DND-41 (cell line): ENCODE results near the gene NT5C1B.
A peak's percentile ranks its signal among the peaks of the same experiment; 100 is the strongest.

ENCODE experiments used
- ATAC-seq: fragments of 200-7000 bp; cut with Tn5 transposase; 3 replicates; pipeline ENCODE4 v1.9.1; 2021; ENCODE audit warnings: low read depth; ENCODE audit not compliant: insufficient read depth
- DNase-seq: peaks from one replicate; pipeline ENCODE4 v3.0.0-alpha.2; 2020
- H2AFZ ChIP-seq: 2 replicates; pipeline ENCODE4 v1.6.0; 2012; ENCODE audit warnings: low read depth, low read length
- H3K27ac ChIP-seq: 2 replicates; pipeline ENCODE4 v1.5.1; 2012; ENCODE audit warnings: low read length, inconsistent platforms
- H3K27me3 ChIP-seq: fragments of 200-600 bp; sonication (generic); 2 replicates; pipeline ENCODE4 v1.6.0; 2012; ENCODE audit warnings: low read length, mild to moderate bottlenecking, inconsistent platforms; ENCODE audit not compliant: insufficient read depth, poor library complexity
- H3K36me3 ChIP-seq: 2 replicates; pipeline ENCODE4 v1.5.1; 2012; ENCODE audit warnings: low read length, inconsistent platforms; ENCODE audit not compliant: insufficient read depth
- H3K4me1 ChIP-seq: 2 replicates; pipeline ENCODE4 v1.5.1; 2012; ENCODE audit warnings: mild to moderate bottlenecking, low read length; ENCODE audit not compliant: insufficient read depth
- H3K4me2 ChIP-seq: 2 replicates; pipeline ENCODE4 v1.6.0; 2012; ENCODE audit warnings: mild to moderate bottlenecking, moderate library complexity, low read length, inconsistent platforms; ENCODE audit not compliant: insufficient read depth
- H3K4me3 ChIP-seq, 2 experiments: fragments of 200-600 bp in 1 of 2; shearing (Covaris generic) in 1 of 2; 2 replicates each; pipeline ENCODE4 v1.5.1; 2012 to 2016; ENCODE audit warnings: inconsistent platforms in 2 of 2, low read length in 2 of 2, mild to moderate bottlenecking in 2 of 2, low read depth in 1 of 2, moderate library complexity in 1 of 2
- H3K79me2 ChIP-seq: 2 replicates; pipeline ENCODE4 v1.6.0; 2012; ENCODE audit warnings: low read length, inconsistent platforms; ENCODE audit not compliant: insufficient read depth
- H3K9ac ChIP-seq: 2 replicates; pipeline ENCODE4 v1.6.0; 2012; ENCODE audit warnings: low read depth, mild to moderate bottlenecking, inconsistent platforms, low read length, moderate library complexity
- H3K9me3 ChIP-seq: 2 replicates; pipeline ENCODE4 v1.5.1; 2012; ENCODE audit warnings: low read length, moderate library complexity, mild to moderate bottlenecking, inconsistent platforms; ENCODE audit not compliant: insufficient read depth, severe bottlenecking
- H4K20me1 ChIP-seq: 2 replicates; pipeline ENCODE4 v1.6.0; 2012; ENCODE audit warnings: low read length; ENCODE audit not compliant: insufficient read depth
- EZH2 ChIP-seq: IDR thresholded peaks from 3 replicates; pipeline ENCODE4 v1.6.1; 2012; ENCODE audit warnings: borderline replicate concordance, low read depth, mild to moderate bottlenecking, moderate library complexity, low read length, inconsistent platforms; ENCODE audit not compliant: severe bottlenecking
- TF ChIP-seq, protein P1 (sequence below): IDR thresholded peaks from 2 replicates; pipeline ENCODE4 v1.5.1; 2012; ENCODE audit warnings: borderline replicate concordance, low read length, moderate library complexity, mild to moderate bottlenecking; ENCODE audit not compliant: poor library complexity, severe bottlenecking; ENCODE audit errors: extremely low read depth

The NT5C1B gene

DNA sequence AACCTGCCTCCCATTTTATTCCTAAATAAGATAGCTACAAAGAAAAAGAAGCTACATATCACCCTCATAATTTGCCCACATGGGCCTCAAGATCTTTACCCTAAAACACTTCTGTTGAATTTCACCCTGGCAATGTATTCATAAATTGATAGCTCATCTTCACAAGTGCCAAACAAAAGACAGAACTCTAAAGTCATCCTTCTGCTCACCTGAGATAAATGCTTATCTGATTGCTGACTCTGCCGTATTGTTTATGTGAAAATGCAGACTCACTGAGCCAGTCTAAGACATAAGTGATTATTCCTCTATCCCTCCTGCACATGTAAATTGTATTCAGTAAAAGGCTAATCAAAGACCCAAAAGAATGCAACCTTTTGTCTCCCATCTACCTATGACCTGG, 30.9 kb downstream of the NT5C1B start:
- Histone ChIP-seq H4K20me1 (0 out of 2 replicates have a peak, but pooled peaks cover 2% of the 10 kb centered on the region), H3K79me2 (peaks cover 22% of the 10 kb centered on the region), H3K9ac (no peak overlapping the region), H3K4me3 (no peak overlapping the region), H2AFZ (no peak overlapping the region), H3K9me3 (no peaks in the 10 kb centered on the region), H3K27me3 (no peaks in the 10 kb centered on the region), H3K36me3 (peaks cover 14% of the 10 kb centered on the region; the same call in 1 of the 2 replicates), H3K4me1 (peaks cover 28% of the 10 kb centered on the region), H3K4me2 (peak overlapping the region; percentile 61; the same call in 1 of the 2 replicates), H3K27ac (no peak overlapping the region)
- DNase-seq (no peak), ATAC-seq (no peak)
- no peak for TF ChIP-seq EZH2
- TF ChIP-seq, protein P1, sequence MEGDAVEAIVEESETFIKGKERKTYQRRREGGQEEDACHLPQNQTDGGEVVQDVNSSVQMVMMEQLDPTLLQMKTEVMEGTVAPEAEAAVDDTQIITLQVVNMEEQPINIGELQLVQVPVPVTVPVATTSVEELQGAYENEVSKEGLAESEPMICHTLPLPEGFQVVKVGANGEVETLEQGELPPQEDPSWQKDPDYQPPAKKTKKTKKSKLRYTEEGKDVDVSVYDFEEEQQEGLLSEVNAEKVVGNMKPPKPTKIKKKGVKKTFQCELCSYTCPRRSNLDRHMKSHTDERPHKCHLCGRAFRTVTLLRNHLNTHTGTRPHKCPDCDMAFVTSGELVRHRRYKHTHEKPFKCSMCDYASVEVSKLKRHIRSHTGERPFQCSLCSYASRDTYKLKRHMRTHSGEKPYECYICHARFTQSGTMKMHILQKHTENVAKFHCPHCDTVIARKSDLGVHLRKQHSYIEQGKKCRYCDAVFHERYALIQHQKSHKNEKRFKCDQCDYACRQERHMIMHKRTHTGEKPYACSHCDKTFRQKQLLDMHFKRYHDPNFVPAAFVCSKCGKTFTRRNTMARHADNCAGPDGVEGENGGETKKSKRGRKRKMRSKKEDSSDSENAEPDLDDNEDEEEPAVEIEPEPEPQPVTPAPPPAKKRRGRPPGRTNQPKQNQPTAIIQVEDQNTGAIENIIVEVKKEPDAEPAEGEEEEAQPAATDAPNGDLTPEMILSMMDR: no peak

DNA sequence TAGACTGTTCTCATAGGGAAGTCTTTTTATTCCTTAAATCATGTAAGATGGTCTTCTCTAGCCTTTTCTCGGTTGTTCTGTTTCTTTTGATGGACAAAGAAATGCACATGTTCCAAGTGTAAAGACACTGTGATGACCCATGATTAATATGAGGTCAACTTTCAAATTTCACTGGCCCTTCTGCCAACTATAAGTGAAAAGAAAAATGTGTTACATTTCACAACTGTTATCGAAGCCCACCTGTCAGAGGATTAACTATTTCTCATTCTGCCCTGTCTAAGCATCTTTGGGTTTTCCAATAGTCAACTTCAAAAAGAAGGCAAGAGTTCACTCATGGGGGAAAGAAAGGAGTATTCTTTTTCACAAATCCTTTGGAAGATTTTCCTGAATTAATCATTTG, 32.2 kb downstream of the NT5C1B start:
- no peak overlapping the region for H3K4me3 ChIP-seq
- H2AFZ ChIP-seq: no peak overlapping the region
- no peak for TF ChIP-seq EZH2
- TF ChIP-seq, protein P1: no peak
- no peak for DNase-seq
- peaks cover 14% of the 10 kb centered on the region; the same call in 1 of the 2 replicates for H3K36me3 ChIP-seq
- H3K9me3 ChIP-seq: no peaks in the 10 kb centered on the region
- peaks cover 22% of the 10 kb centered on the region for H3K79me2 ChIP-seq
- no peaks in the 10 kb centered on the region for H3K27me3 ChIP-seq
- no peak overlapping the region for H3K4me2 ChIP-seq
- peaks cover 28% of the 10 kb centered on the region for H3K4me1 ChIP-seq
- H4K20me1 ChIP-seq: 0 out of 2 replicates have a peak, but pooled peaks cover 2% of the 10 kb centered on the region
- H3K9ac ChIP-seq: no peak overlapping the region
- no peak for ATAC-seq
- H3K27ac ChIP-seq: no peak overlapping the region

DNA sequence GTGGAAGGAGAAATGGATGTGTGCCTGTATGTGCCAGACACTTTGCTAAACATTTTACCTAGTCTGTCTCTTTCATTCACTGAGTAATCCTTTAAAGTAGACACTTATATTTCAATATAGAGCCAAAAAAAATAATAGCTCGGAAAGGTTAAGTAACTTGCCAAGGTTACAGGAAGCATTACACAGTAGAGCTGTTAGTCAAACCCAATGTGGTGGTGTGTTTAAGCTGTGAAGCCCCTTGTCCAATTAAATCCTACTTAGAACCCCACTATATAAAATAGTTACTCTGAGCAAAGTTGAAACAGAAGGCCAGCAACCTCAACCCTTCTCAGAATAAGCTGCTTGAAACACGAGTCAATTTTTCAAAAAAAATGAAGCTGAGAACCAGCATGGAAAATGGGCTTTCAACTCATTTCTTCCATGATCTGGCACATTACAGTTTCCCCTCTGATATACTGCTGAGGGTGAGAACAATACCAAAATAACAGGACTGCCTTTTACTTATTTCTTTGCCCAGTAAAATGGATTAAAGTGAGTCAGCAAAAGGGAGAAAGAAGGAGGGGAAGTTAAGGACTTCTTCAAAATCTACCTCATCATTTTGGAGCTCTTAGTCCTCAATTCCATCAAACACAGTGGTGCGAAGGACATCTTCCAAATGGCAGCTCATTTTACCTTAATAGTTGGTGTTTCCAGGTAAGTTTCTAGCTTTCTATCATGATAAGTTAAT, 36.9 kb downstream of the NT5C1B start:
- no peak overlapping the region for H3K27ac ChIP-seq
- peaks cover 14% of the 10 kb centered on the region; the same call in 1 of the 2 replicates for H3K36me3 ChIP-seq
- no peak for ATAC-seq
- DNase-seq: no peak
- H3K4me1 ChIP-seq: no peaks in the 10 kb centered on the region
- H3K4me3 ChIP-seq: no peak overlapping the region
- no peak overlapping the region for H3K9ac ChIP-seq
- H3K27me3 ChIP-seq: no peaks in the 10 kb centered on the region
- H2AFZ ChIP-seq: no peak overlapping the region
- 0 out of 2 replicates have a peak, but pooled peaks cover 2% of the 10 kb centered on the region for H4K20me1 ChIP-seq
- H3K4me2 ChIP-seq: no peak overlapping the region
- no peaks in the 10 kb centered on the region for H3K79me2 ChIP-seq
- no peaks in the 10 kb centered on the region for H3K9me3 ChIP-seq
- TF ChIP-seq EZH2: no peak

DNA sequence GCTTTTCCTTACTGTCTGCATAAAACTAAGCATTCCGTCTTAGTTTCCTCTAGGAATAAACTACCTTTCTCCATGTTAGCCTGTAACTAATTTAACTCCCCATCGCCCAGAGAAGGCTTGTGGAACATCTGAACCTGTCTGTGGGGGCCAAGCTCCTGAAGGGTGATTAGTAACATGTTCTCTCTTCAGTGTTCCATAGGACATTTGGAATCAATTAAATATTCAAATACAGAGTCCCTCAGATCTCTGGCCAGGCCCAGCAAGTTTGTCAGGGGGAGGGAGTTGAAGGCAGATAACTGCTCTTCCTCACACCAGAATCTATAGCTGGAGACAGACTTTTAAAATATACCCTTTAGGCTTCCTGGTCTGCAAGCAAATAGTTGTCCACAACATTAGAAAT, 37.7 kb downstream of the NT5C1B start:
- ATAC-seq (no peak), DNase-seq (no peak)
- no peaks in the 10 kb centered on the region for H3K79me2 ChIP-seq
- 0 out of 2 replicates have a peak, but pooled peaks cover 1% of the 10 kb centered on the region for H4K20me1 ChIP-seq
- no peak overlapping the region for H3K27ac ChIP-seq
- H2AFZ ChIP-seq: no peak overlapping the region
- H3K4me2 ChIP-seq: no peak overlapping the region
- no peaks in the 10 kb centered on the region for H3K27me3 ChIP-seq
- no peaks in the 10 kb centered on the region for H3K9me3 ChIP-seq
- peaks cover 13% of the 10 kb centered on the region; the same call in 1 of the 2 replicates for H3K36me3 ChIP-seq
- H3K4me3 ChIP-seq: no peak overlapping the region
- H3K9ac ChIP-seq: no peak overlapping the region
- H3K4me1 ChIP-seq: peaks cover 3% of the 10 kb centered on the region; the same call in 1 of the 2 replicates
- TF ChIP-seq EZH2: no peak
- TF ChIP-seq, protein P1: no peak
